K562 (cell line): ENCODE measurements around the gene COMP. TPM values are rescaled to one million over a fixed set of nuclear protein-coding genes. Genes with fewer than 3 reads are reported as not detected.

Experiments used
- AFF1 ChIP-seq, 2 experiments: fragments of 450-650 bp; IDR thresholded peaks; 2 replicates each; pipeline ENCODE4 v1.6.1; 2018; ENCODE audit warnings: mild to moderate bottlenecking in 2 of 2, low read depth in 1 of 2; ENCODE audit not compliant: partially characterized antibody in 2 of 2
- BCL6 ChIP-seq: fragments of 250-450 bp; sonication (Bioruptor Pico); IDR thresholded peaks from 2 replicates; pipeline ENCODE4 v1.4.0; 2020
- CAMTA2 ChIP-seq: fragments of 250-450 bp; sonication (Bioruptor Pico); conservative IDR thresholded peaks from 2 replicates; pipeline ENCODE4 v1.5.1; 2022
- CHD2 ChIP-seq: IDR thresholded peaks from 2 replicates; pipeline ENCODE4 v1.6.1; 2011; ENCODE audit warnings: low read depth, low read length
- EGR1 ChIP-seq: fragments of 450-650 bp; conservative IDR thresholded peaks from 2 replicates; pipeline ENCODE4 v1.6.1; 2017; ENCODE audit warnings: mild to moderate bottlenecking
- ETV1 ChIP-seq: fragments of 450-650 bp; conservative IDR thresholded peaks from 2 replicates; pipeline ENCODE4 v1.6.1; 2016; ENCODE audit warnings: missing genetic modification characterization, control low read depth, low read depth, missing compliant biosample characterization
- HDAC2 ChIP-seq: fragments of 450-650 bp; IDR thresholded peaks from 2 replicates; pipeline ENCODE4 v1.6.1; 2016; ENCODE audit warnings: mild to moderate bottlenecking
- MXI1 ChIP-seq: IDR thresholded peaks from 2 replicates; pipeline ENCODE4 v1.6.1; 2011; ENCODE audit warnings: low read depth, mild to moderate bottlenecking, improper control_type of control experiment, low read length
- RAD21 ChIP-seq, 2 experiments: fragments of 250-450 bp in 1 of 2; fragments of 450-650 bp in 1 of 2; sonication (Bioruptor Pico) in 1 of 2; formaldehyde crosslinking in 1 of 2; IDR thresholded peaks in 1 of 2; conservative IDR thresholded peaks in 1 of 2; 2 replicates each; pipeline versions ENCODE4 v1.4.0 to v1.8.0; 2020 to 2022; ENCODE audit warnings: mild to moderate bottlenecking in 2 of 2, moderate library complexity in 1 of 2
- SNRNP70 ChIP-seq: fragments of 200-400 bp; formaldehyde crosslinking; optimal IDR thresholded peaks from 2 replicates; pipeline ENCODE3; 2017; ENCODE audit warnings: low read depth, low read length
- SRSF7 ChIP-seq: fragments of 200-400 bp; formaldehyde crosslinking; optimal IDR thresholded peaks from 2 replicates; pipeline ENCODE3; 2017; ENCODE audit warnings: mild to moderate bottlenecking, low read depth, low read length
- ZNF280A ChIP-seq: fragments of 450-650 bp; IDR thresholded peaks from 2 replicates; pipeline ENCODE4 v1.6.1; 2018; ENCODE audit warnings: mild to moderate bottlenecking, low read depth; ENCODE audit not compliant: partially characterized antibody
- ZNF318 ChIP-seq, 2 experiments: fragments of 450-650 bp; IDR thresholded peaks; 2 replicates each; pipeline ENCODE4 v1.6.1; 2016; ENCODE audit warnings: mild to moderate bottlenecking in 2 of 2, borderline replicate concordance in 1 of 2, low read depth in 1 of 2, moderate library complexity in 1 of 2
- polyA plus RNA-seq, 8 experiments: library from polyadenylated mRNA; depleted of rRNA in 4 of 8; stranded (reverse) in 5 of 8; unstranded in 3 of 8; fragments of >200 nt; fragmentation: Nextera tagmentation in 2 of 8; fragmentation: Illumina TruSeq in 1 of 8; extraction: Ambion mirVana in 2 of 8; extraction: Trizol in 1 of 8; gene quantifications; 2 replicates each; pipeline versions ENCODE4 v1.2.1 to v1.2.3, GENCODE V29; 2011 to 2014; ENCODE audit warnings: inconsistent platforms in 1 of 8, missing spikeins in 1 of 8
- total RNA-seq, 7 experiments: library from RNA; depleted of rRNA in 6 of 7; stranded (reverse); fragments of >200 nt in 6 of 7; fragmentation: Illumina TruSeq in 2 of 7; extraction: Trizol in 2 of 7; gene quantifications; 2 replicates each; pipeline versions ENCODE4 v1.2.1 to v1.2.3, GENCODE V29; 2011 to 2021; ENCODE audit warnings: low replicate concordance in 1 of 7

COMP gene
- total and polyA plus RNA-seq, 9 of the 15 experiments (the other 6 are each of a cell fraction or from before 2014, with no cell fraction given): 0.07 TPM; not detected in 8

- no peak for TF ChIP-seq ZNF318 (IDR thresholded peaks at IDR 0.05; ENCODE audit: borderline replicate concordance in 1 of 2, low read depth in 1 of 2)
- TF ChIP-seq ETV1 (tag): no peak
- no peak for TF ChIP-seq CHD2
- no peak for TF ChIP-seq ZNF280A
- TF ChIP-seq MXI1: no peak
- no peak for TF ChIP-seq SRSF7
- TF ChIP-seq AFF1 (IDR thresholded peaks at IDR 0.05; ENCODE audit: low read depth in 1 of 2, partially characterized antibody in 2 of 2): no peak
- no peak for TF ChIP-seq SNRNP70
- TF ChIP-seq BCL6: no peak
- no peak for TF ChIP-seq CAMTA2 (CRISPR knock-in tag)
- TF ChIP-seq HDAC2: no peak
- TF ChIP-seq RAD21 (CRISPR knock-in tag; conservative IDR thresholded peaks at IDR 0.05 in 1 of 2, IDR thresholded peaks at IDR 0.05 in 1 of 2): no peak
- no peak for TF ChIP-seq EGR1
Measured at GRCh38 chr19:18788529-18789421, 2.3 kb downstream of the COMP start (continued).
